AML-193 (cell line): ENCODE measurements around the gene SPINDOC.
A peak's percentile ranks its signal among the peaks of the same experiment; 100 is the strongest.
"Not testable (repeated sequence)": the region's sequence is repeated elsewhere in the genome, so short reads cannot be mapped to it uniquely, and the experiment has no call there.

Experiments used
- DNase-seq, 2 experiments: peaks; one replicate each; lab custom pipeline; 2025; lab: John Stamatoyannopoulos, UW

SPINDOC gene, protein sequence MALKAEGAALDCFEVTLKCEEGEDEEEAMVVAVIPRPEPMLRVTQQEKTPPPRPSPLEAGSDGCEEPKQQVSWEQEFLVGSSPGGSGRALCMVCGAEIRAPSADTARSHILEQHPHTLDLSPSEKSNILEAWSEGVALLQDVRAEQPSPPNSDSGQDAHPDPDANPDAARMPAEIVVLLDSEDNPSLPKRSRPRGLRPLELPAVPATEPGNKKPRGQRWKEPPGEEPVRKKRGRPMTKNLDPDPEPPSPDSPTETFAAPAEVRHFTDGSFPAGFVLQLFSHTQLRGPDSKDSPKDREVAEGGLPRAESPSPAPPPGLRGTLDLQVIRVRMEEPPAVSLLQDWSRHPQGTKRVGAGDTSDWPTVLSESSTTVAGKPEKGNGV

GRCh38 chr11:63813035-63813562, at the start of gene SPINDOC:
SPINDOC (plus strand) TSS chr11:63813456; CDS start chr11:63813687, 231 bp downstream.
- peak; percentile 49 to 50 for DNase-seq

GRCh38 chr11:63763496-63764339, 49.5 kb upstream of the SPINDOC start:
- no peak for DNase-seq

GRCh38 chr11:63764340-63764678, 48.9 kb upstream of the SPINDOC start:
- no peak for DNase-seq

GRCh38 chr11:63764679-63765647, 48.3 kb upstream of the SPINDOC start:
- no peak for DNase-seq

DNA sequence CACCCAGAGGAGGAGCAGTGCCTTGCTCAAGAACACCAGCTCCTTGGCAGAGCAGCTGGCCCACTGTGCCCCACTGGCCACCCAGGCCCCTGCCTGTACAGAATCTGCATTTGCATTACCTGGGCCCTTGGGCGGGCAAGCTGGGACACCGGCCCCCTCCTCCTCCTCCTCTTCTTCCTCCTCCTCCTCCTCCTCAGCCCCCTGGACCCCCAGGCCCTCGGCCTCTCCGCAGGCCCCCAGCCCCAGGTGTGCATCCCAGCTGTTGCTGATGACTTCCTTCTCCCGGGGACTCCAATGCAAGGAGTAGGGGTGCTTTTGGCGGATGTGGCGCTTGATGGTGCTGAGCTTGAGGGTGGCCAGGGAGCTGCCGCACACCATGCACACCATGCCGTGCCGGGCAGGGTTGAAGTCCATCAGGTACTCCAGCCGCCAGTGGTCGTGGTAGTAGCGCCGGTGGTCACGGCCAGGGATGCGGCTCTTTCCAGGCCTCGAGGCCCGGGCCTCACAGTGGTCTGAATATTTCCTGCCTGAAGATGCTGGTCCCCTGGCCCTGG, 47.5 kb upstream of the SPINDOC start:
- no peak for DNase-seq

- no peak for DNase-seq
Measured at GRCh38 chr11:63766531-63767235, 46.6 kb upstream of the SPINDOC start.

GRCh38 chr11:63767267-63767564, 46.0 kb upstream of the SPINDOC start:
- no peak for DNase-seq

GRCh38 chr11:63767565-63768236, 45.6 kb upstream of the SPINDOC start:
- peak; percentile 23 to 33 for DNase-seq

DNA sequence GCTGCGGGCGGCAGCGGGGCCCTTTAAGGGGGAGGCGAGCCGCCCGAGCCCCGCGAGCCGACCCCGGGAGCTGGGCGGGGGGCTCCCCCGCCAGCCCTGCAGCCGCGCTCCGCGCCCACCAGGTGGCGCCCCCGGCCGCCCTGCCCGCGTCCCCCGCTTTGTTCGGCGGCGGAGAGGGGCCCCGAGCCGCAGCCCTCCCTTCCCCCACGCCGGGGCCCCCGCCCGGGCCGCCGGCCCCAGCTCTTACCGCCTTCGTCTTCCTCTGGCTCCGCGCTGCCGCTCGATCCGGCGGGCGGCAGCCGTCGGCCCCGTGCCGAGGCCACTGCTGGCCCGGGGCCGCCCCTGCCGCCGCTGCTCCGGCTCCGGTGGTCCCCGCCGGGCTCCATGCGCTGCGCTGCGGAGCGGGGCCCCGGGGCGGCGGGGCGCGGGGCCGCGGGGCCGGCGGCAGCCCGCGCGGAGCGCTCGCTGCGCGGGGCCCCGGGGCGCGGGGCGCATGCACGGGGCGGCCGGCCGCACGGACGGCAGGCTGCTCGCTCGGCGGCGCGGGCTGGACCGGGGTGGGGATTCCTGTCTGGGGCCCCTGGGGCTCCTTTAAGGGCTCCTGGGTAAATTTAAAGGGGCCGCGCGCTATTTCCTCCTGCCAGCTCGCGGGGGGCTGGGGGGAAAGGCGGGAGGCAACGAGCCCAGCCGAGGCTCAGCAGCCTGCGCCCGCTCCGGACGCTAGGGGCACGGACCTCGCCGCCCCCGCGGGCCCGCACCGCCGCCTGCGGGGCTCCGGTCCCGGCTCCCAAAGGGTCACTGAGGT, 44.8 kb upstream of the SPINDOC start, which contains the start of gene ZFTA:
Gene ZFTA (minus strand): TSS at position 539 of the 805 bp plus-strand sequence. CDS start 153 bp downstream, at position 386.
- DNase-seq: peak in 1 of 2 experiments; percentile 8

- DNase-seq: no peak
Measured at GRCh38 chr11:63769042-63769713, 44.1 kb upstream of the SPINDOC start.

DNA sequence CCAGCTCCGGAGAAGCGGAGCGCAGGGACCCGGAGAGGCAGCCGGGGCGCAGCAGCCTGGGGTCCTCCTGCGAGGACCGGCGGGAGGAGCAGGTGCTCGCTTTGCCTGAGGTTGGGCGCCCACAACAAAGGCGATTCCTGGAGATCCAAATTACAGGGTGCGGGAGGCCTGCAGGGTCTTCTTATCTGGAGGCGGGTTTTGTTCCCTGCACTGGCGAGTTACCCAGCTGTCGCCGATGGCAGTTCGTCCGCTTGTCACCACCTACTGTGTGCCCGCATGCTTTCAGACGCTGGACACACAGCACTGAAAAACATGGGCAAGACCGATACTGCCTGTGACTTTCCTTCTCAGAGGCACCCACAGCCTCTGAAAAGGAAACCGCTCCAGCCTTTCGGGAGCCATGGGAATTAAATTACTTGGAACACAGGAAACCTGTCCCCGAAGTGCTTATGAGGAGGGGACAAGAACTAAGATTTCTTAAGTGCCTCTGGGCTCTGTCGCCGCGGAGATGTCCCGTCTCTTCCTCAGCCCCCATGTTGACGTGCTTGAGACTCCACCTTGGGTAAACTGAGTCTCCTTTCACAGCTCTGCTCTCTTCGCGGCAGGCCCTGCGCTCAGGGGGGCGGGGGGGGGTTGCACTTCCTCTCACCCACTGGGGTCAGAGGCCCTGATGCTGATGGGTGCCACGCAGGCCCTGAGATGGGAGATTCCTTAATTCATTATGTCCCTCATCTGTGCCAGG, 43.4 kb upstream of the SPINDOC start:
- DNase-seq: no peak

DNA sequence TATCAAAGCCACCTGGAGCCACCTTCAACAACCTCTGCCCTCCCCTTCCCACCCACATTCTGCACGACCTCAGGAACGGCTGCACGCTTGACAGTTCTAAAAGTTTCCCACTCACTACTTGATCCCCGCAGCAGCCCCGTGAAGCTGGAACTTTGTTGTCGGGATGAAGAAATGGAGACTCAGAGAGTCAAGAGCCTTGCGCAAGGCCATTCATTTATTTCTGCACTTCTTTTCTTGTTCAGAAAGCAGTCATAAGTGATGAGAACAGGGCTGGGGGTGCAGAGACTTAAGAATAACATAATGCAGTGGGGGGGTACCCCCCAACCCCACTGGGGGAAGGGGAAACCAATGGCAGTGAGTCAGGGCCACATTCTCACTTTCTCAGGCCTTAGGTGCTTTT, 42.5 kb upstream of the SPINDOC start:
- no peak for DNase-seq

GRCh38 chr11:63771741-63772318, 41.4 kb upstream of the SPINDOC start:
- not testable (repeated sequence) for DNase-seq

DNA sequence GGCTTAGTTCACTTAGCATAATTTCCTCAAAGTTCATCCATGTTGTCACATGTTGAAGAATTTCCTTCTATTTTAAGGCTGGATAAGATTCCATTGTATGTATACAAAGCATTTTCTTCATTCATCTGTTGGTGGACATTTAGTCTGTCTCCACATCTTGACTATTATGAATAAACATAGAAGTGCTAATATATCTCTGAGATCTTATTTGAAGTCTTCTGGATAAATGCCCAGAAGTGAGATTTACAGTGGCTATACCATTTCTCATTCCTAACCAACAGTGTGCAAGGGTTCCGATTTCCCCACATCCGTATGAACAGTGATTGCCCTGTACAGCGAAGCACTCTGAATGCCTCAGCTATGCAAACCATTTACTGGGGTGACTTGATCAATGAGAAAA, 38.1 kb upstream of the SPINDOC start:
- DNase-seq: no peak

GRCh38 chr11:63779039-63779438, 34.2 kb upstream of the SPINDOC start:
- DNase-seq: no peak

DNA sequence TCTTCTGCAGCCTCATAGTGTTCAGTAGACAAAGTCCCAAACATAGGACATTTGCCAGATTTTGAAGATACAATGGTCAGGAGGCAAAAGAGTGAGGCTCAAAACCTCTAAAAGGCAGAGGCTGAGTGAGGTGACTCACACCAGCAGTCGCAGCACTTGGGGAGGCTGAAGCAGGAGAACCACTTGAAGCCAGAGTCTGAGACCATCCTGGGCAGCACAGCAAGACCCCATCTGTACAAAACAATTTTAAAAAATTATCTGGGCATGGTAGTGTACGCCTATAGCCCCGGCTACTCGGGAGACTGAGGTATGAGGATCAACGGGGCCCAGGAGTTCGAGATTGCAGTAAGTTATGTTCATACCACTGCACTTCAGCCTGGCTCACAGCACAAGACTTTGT, 30.5 kb upstream of the SPINDOC start:
- no peak for DNase-seq

GRCh38 chr11:63783925-63784592, 29.2 kb upstream of the SPINDOC start:
- DNase-seq: no peak
